ENCODE results near the gene FHL5. TPM values are rescaled to one million over a fixed set of nuclear protein-coding genes. Genes with fewer than 3 reads are reported as not detected.

Gene FHL5
- total and polyA plus RNA-seq, 2 experiments from 2014 or later, result not detected

DNA sequence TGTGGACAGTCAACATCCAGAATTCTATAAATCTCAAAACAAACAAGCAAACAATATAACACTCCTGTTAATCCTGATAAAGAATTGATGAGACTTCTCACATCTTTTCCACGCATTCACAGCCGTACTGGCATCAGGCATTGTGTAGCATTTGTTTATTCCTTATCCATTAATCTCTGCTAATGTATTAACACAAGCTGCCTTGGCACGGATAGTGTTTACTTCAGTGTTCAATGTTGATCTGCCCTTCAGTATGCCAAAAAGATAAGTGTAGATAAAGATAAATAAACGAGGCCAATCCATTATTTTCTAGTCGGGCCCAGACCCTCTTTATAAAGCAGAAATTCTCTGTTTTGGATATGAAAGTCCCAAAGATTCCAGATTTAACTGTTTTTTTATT lies 25.2 kb upstream of the FHL5 start:
- H3K9me3 ChIP-seq (ENCODE audit: low read depth), result no peaks in the 10 kb centered on the region
- TF ChIP-seq EZH2 (IDR thresholded peaks at IDR 0.05; ENCODE audit: borderline replicate concordance) (no peak), EZH2phosphoT487 (IDR thresholded peaks at IDR 0.05; ENCODE audit: low read depth, severe bottlenecking, unreplicated experiment) (no peak)
- TF ChIP-seq, protein P1, sequence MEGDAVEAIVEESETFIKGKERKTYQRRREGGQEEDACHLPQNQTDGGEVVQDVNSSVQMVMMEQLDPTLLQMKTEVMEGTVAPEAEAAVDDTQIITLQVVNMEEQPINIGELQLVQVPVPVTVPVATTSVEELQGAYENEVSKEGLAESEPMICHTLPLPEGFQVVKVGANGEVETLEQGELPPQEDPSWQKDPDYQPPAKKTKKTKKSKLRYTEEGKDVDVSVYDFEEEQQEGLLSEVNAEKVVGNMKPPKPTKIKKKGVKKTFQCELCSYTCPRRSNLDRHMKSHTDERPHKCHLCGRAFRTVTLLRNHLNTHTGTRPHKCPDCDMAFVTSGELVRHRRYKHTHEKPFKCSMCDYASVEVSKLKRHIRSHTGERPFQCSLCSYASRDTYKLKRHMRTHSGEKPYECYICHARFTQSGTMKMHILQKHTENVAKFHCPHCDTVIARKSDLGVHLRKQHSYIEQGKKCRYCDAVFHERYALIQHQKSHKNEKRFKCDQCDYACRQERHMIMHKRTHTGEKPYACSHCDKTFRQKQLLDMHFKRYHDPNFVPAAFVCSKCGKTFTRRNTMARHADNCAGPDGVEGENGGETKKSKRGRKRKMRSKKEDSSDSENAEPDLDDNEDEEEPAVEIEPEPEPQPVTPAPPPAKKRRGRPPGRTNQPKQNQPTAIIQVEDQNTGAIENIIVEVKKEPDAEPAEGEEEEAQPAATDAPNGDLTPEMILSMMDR (IDR thresholded peaks at IDR 0.05; ENCODE audit: poor library complexity), result no peak
- H3K4me1 ChIP-seq (ENCODE audit: insufficient read depth), result no peaks in the 10 kb centered on the region
- H3K79me2 ChIP-seq, result no peaks in the 10 kb centered on the region
- H3K9me2 ChIP-seq (replicated peaks; ENCODE audit: insufficient read depth), result no peaks in the 10 kb centered on the region
- H3K4me3 ChIP-seq, result no peak overlapping the region
- H3K27ac ChIP-seq, result no peak overlapping the region
- 63% methylated on average over 5 of the region's 5 CpGs for WGBS (ENCODE audit: low lambda C conversion rate, missing lambda C conversion rate)
- H2AFZ ChIP-seq, result no peak overlapping the region
- no peaks in the 10 kb centered on the region for H3K36me3 ChIP-seq (replicated peaks; ENCODE audit: insufficient read depth, low read depth)
- H3K4me2 ChIP-seq, result no peak overlapping the region
- H3K27me3 ChIP-seq, result no peaks in the 10 kb centered on the region
- no peaks in the 10 kb centered on the region for H4K20me1 ChIP-seq (ENCODE audit: insufficient read depth, poor library complexity, severe bottlenecking)
- DNase-seq (ENCODE audit: low spot score), result no peak

DNA sequence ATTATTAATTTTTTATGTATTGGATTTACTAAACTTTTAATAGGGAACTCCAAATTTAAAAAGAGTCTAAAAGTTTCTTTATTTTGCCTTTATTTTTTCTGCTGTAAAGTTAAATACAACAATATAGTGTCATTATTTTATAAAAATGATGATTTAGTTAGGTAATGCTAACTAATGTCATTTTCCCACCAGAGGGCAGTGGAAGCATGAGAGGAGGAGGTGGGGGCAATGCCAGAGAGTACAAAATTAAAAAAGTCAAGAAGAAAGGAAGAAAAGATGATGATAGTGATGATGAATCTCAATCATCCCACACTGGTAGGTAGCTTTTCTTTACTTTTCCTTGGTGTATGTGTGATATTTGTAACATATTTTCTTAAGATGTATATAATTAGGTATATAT lies 20.2 kb upstream of the FHL5 start:
- H3K27me3 ChIP-seq, result no peaks in the 10 kb centered on the region
- H3K4me3 ChIP-seq, result no peak overlapping the region
- H4K20me1 ChIP-seq (ENCODE audit: insufficient read depth, poor library complexity, severe bottlenecking), result no peaks in the 10 kb centered on the region
- H3K9me3 ChIP-seq (ENCODE audit: low read depth), result no peaks in the 10 kb centered on the region
- H3K27ac ChIP-seq, result no peak overlapping the region
- H3K4me1 ChIP-seq (ENCODE audit: insufficient read depth), result no peaks in the 10 kb centered on the region
- TF ChIP-seq EZH2 (IDR thresholded peaks at IDR 0.05; ENCODE audit: borderline replicate concordance) (no peak), EZH2phosphoT487 (IDR thresholded peaks at IDR 0.05; ENCODE audit: low read depth, severe bottlenecking, unreplicated experiment) (no peak)
- TF ChIP-seq, protein P1 (IDR thresholded peaks at IDR 0.05; ENCODE audit: poor library complexity), result peak; percentile 45
- no peaks in the 10 kb centered on the region for H3K9me2 ChIP-seq (replicated peaks; ENCODE audit: insufficient read depth)
- H3K4me2 ChIP-seq, result no peak overlapping the region
- DNase-seq (ENCODE audit: low spot score), result peak; percentile 15
- no peaks in the 10 kb centered on the region for H3K36me3 ChIP-seq (replicated peaks; ENCODE audit: insufficient read depth, low read depth)
- H3K79me2 ChIP-seq, result no peaks in the 10 kb centered on the region
- no peak overlapping the region for H2AFZ ChIP-seq

DNA sequence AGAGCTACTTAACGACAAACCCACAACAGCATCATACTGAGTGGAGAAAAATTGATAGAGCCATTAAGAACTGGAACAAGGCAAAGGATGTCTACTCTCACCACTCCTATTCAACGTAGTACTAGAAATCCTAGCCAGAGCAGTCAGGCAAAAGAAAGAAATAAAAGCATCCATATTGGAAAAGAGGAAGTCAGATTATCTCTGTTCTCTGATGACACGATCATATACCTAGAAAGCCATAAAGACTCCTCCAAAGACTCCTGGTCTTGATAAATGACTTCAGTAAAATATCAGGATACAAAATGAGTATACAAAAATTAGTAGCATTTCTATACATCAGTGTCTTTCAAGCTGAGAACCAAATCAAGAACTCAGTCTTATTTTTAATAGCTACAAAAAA lies 17.0 kb upstream of the FHL5 start:
- Histone ChIP-seq H3K36me3 (replicated peaks; ENCODE audit: insufficient read depth, low read depth) (no peaks in the 10 kb centered on the region), H3K27me3 (no peaks in the 10 kb centered on the region), H3K4me1 (ENCODE audit: insufficient read depth) (no peaks in the 10 kb centered on the region), H3K4me2 (no peak overlapping the region), H3K9me2 (replicated peaks; ENCODE audit: insufficient read depth) (no peaks in the 10 kb centered on the region), H3K79me2 (no peaks in the 10 kb centered on the region), H4K20me1 (ENCODE audit: insufficient read depth, poor library complexity, severe bottlenecking) (no peaks in the 10 kb centered on the region), H3K4me3 (no peak overlapping the region), H2AFZ (no peak overlapping the region), H3K9me3 (ENCODE audit: low read depth) (no peaks in the 10 kb centered on the region), H3K27ac (no peak overlapping the region)
- WGBS (ENCODE audit: low lambda C conversion rate, missing lambda C conversion rate), result 99% methylated on average over 3 of the region's 3 CpGs
- no peak for DNase-seq (ENCODE audit: low spot score)
- TF ChIP-seq EZH2 (IDR thresholded peaks at IDR 0.05; ENCODE audit: borderline replicate concordance) (no peak), EZH2phosphoT487 (IDR thresholded peaks at IDR 0.05; ENCODE audit: low read depth, severe bottlenecking, unreplicated experiment) (no peak)
- TF ChIP-seq, protein P1 (IDR thresholded peaks at IDR 0.05; ENCODE audit: poor library complexity), result no peak

DNA sequence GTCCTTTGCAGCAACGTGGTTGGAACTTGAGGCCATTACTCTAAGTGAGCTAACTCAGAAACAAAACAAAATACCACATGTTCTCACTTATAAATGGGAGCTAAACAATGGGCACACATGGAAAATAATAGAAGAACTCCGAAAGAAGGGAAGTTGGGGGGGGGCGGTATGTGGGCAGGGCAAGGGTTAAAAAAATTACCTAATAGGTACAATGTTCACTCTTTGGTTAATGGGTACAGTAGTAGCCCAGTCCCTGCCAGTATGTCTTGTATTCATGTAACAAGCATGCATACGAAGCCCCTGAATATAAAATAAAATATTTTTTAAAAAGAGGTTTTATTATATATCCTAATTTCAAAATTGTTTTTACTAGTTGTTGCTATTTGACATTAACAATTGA lies 15.3 kb upstream of the FHL5 start:
- Histone ChIP-seq H3K27ac (no peak overlapping the region), H3K4me3 (no peak overlapping the region), H3K36me3 (replicated peaks; ENCODE audit: insufficient read depth, low read depth) (no peaks in the 10 kb centered on the region), H3K9me2 (replicated peaks; ENCODE audit: insufficient read depth) (no peaks in the 10 kb centered on the region), H3K4me1 (ENCODE audit: insufficient read depth) (no peaks in the 10 kb centered on the region), H2AFZ (no peak overlapping the region), H4K20me1 (ENCODE audit: insufficient read depth, poor library complexity, severe bottlenecking) (no peaks in the 10 kb centered on the region), H3K9me3 (ENCODE audit: low read depth) (no peaks in the 10 kb centered on the region), H3K4me2 (no peak overlapping the region), H3K79me2 (no peaks in the 10 kb centered on the region), H3K27me3 (no peaks in the 10 kb centered on the region)
- WGBS (ENCODE audit: low lambda C conversion rate, missing lambda C conversion rate), result 96% methylated on average over 4 of the region's 4 CpGs
- no peak for DNase-seq (ENCODE audit: low spot score)
- TF ChIP-seq EZH2phosphoT487 (IDR thresholded peaks at IDR 0.05; ENCODE audit: low read depth, severe bottlenecking, unreplicated experiment) (no peak), EZH2 (IDR thresholded peaks at IDR 0.05; ENCODE audit: borderline replicate concordance) (no peak)
- TF ChIP-seq, protein P1 (IDR thresholded peaks at IDR 0.05; ENCODE audit: poor library complexity), result no peak
